Fibroblast of lung (primary cell): ENCODE results near the gene GPC3.

Experiments
- CTCF ChIP-seq, 2 donors: IDR thresholded peaks in 1 of 2; conservative IDR thresholded peaks in 1 of 2; 1 replicate in 1 of 2; 2 replicates in 1 of 2; pipeline ENCODE4 v1.5.1; 2011 to 2012; ENCODE audit warnings: low read length in 2 of 2, control low read depth in 1 of 2, inconsistent platforms in 1 of 2, low read depth in 1 of 2, mild to moderate bottlenecking in 1 of 2
- EZH2 ChIP-seq: IDR thresholded peaks from 2 replicates; pipeline ENCODE4 v1.5.1; 2012; ENCODE audit warnings: low read length, control low read depth, mild to moderate bottlenecking; ENCODE audit errors: missing control alignments

DNA sequence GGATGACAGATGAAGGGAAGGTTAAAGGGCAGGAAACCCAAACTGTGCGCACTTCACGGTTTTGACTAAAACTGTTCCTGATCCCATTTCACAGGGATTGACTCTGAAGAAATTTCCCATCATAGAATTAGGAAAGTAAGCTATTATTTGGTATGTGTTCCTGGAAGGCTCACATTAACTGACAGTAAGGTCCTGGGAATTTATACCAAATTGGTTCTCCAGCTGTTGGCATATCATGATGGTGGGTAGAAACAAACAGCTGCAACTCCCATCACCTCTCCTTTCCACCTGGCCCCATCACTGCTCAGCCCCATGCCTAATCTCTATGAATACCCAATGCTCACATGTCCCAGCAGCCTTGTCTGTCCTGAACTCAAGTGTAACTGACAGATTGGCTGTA is 121.2 kb downstream of the GPC3 start:
- no peak for TF ChIP-seq EZH2
- no peak for TF ChIP-seq CTCF (conservative IDR thresholded peaks at IDR 0.05 in 1 of 2, IDR thresholded peaks at IDR 0.05 in 1 of 2; ENCODE audit: low read depth in 1 of 2, low read length in 2 of 2)
